Fibroblast of the aortic adventitia (primary cell): ENCODE measurements around the gene ITGBL1. TPM values are rescaled to one million over a fixed set of nuclear protein-coding genes. Genes with fewer than 3 reads are reported as not detected.
"Not testable (repeated sequence)": the region's sequence is repeated elsewhere in the genome, so short reads cannot be mapped to it uniquely, and the experiment has no call there.

Source experiments
- DNase-seq: peaks from one replicate; pipeline ENCODE4 v3.0.0-alpha.2; 2010; ENCODE audit warnings: low read depth
- H3K4me3 ChIP-seq: 2 replicates; pipeline ENCODE4 v1.5.1; 2011; ENCODE audit warnings: low read depth, mild to moderate bottlenecking, control low read depth, low read length, moderate library complexity
- total RNA-seq: library from RNA; depleted of rRNA; stranded (reverse); fragments of >200 nt; gene quantifications from 2 replicates; pipeline ENCODE4 v1.2.3, GENCODE V29; 2012; ENCODE audit warnings: low replicate concordance
- TF ChIP-seq, protein P1 (sequence below): IDR thresholded peaks from 2 replicates; pipeline ENCODE4 v1.5.1; 2011; ENCODE audit warnings: mild to moderate bottlenecking, low read length, control low read depth, inconsistent platforms; ENCODE audit not compliant: insufficient read depth

Gene ITGBL1
- total RNA-seq, 1 donor = 167 TPM

- TF ChIP-seq, protein P1, sequence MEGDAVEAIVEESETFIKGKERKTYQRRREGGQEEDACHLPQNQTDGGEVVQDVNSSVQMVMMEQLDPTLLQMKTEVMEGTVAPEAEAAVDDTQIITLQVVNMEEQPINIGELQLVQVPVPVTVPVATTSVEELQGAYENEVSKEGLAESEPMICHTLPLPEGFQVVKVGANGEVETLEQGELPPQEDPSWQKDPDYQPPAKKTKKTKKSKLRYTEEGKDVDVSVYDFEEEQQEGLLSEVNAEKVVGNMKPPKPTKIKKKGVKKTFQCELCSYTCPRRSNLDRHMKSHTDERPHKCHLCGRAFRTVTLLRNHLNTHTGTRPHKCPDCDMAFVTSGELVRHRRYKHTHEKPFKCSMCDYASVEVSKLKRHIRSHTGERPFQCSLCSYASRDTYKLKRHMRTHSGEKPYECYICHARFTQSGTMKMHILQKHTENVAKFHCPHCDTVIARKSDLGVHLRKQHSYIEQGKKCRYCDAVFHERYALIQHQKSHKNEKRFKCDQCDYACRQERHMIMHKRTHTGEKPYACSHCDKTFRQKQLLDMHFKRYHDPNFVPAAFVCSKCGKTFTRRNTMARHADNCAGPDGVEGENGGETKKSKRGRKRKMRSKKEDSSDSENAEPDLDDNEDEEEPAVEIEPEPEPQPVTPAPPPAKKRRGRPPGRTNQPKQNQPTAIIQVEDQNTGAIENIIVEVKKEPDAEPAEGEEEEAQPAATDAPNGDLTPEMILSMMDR = no peak
- no peak overlapping the region for H3K4me3 ChIP-seq
- DNase-seq = no peak
Measured at GRCh38 chr13:101527130-101527529, 74.7 kb downstream of the ITGBL1 start.

GRCh38 chr13:101529422-101529821 is 76.9 kb downstream of the ITGBL1 start:
- H3K4me3 ChIP-seq = peak overlapping the region; percentile 4
- TF ChIP-seq, protein P1 = no peak
- DNase-seq = peak; percentile 94

GRCh38 chr13:101530293-101530692 is 77.8 kb downstream of the ITGBL1 start:
- peak; percentile 65 for DNase-seq
- no peak overlapping the region for H3K4me3 ChIP-seq
- TF ChIP-seq, protein P1 = no peak

DNA sequence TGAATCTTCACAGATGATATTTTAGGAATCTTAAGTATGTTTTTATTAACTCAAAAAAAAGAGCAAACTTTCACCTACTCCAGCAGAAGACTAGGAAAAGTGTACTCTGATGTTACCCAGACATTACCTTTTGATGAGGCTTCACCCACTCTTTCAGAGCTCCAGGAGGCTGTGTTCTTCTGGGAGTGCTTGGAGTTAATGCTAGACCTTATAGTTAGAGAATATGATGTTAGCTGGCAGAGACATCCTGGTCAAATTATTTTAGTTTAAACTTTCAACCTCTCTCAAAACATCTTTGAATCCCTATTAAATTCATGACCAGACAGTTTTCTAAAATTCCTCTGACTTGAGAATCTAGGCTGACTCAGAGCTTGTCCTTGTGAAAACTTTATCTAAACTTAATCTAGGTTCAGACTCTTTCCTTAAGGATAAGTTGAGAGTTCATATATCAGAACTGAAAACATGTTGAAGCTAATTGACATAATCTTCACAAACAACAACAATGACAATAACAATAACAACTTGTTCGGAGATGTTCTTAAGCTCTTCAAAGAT is 82.8 kb downstream of the ITGBL1 start:
- TF ChIP-seq, protein P1 = no peak
- DNase-seq = peak; percentile 43
- no peak overlapping the region for H3K4me3 ChIP-seq

DNA sequence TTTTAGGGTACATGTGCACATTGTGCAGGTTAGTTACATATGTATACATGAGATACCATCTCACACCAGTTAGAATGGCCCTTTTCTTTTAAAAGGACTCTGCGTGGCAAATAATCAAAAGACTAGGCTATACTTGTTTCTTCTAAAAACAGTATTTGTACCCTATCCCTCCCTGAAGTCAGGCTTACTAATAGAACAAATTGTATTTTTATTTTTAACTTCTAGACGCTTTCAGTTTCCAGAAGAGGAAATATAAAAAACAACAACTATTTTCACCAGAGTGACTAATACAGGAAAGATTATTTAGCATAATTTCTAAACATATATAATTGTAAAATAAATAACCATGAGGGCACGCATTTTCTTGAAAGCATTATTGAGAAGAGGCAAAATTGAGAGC is 83.6 kb downstream of the ITGBL1 start:
- TF ChIP-seq, protein P1 = no peak
- DNase-seq = no peak
- no peak overlapping the region for H3K4me3 ChIP-seq

GRCh38 chr13:101544544-101544943 is 92.1 kb downstream of the ITGBL1 start:
- DNase-seq, H3K4me3 ChIP-seq: not testable (repeated sequence)

DNA sequence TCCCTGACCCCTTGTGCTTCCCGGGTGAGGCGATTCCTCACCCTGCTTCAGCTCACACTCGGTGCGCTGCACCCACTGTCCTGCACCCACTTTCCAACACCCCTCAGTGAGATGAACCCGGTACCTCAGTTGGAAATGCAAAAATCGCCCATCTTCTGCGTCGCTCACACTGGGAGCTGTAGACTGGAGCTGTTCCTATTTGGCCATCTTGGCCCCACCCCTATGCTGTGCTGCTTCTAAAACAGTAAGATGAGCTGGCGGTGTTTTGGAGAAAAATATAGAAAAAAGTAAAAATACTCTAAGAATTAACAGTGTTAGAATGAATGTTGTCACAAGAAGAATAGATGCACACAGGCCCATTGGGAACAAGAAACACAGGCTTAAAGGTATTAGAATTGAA is 92.5 kb downstream of the ITGBL1 start:
- no peak for DNase-seq
- no peak overlapping the region for H3K4me3 ChIP-seq
- TF ChIP-seq, protein P1 = no peak
